GM06990 (cell line): ENCODE results near the gene AUTS2.
A peak's percentile ranks its signal among the peaks of the same experiment; 100 is the strongest.

Experiments used
- DNase-seq: peaks from one replicate; pipeline ENCODE4 v3.0.0-alpha.2; 2011; ENCODE audit not compliant: insufficient read length; ENCODE audit errors: extremely low read depth
- H3K27me3 ChIP-seq: replicated peaks from 2 replicates; pipeline ENCODE4 v1.6.0; 2011; ENCODE audit warnings: low read length; ENCODE audit not compliant: control insufficient read depth, insufficient read depth
- H3K36me3 ChIP-seq: 2 replicates; pipeline ENCODE4 v1.5.1; 2011; ENCODE audit warnings: low read length; ENCODE audit not compliant: control insufficient read depth, insufficient read depth
- H3K4me3 ChIP-seq: replicated peaks from 2 replicates; pipeline ENCODE4 v1.5.1; 2011; ENCODE audit warnings: low read depth, mild to moderate bottlenecking, control low read depth, low read length
- CTCF ChIP-seq: IDR thresholded peaks from 2 replicates; pipeline ENCODE4 v1.5.1; 2011; ENCODE audit warnings: low read length, control low read depth, mild to moderate bottlenecking, inconsistent platforms; ENCODE audit not compliant: insufficient read depth, poor library complexity, severe bottlenecking

The AUTS2 gene

GRCh38 chr7:70720191-70720873 lies 1122.1 kb downstream of the AUTS2 start:
- peak; percentile 22 for TF ChIP-seq CTCF
- 0 out of 2 replicates have a peak, but pooled peaks cover 1% of the 10 kb centered on the region for H3K36me3 ChIP-seq
- DNase-seq: no peak

GRCh38 chr7:70721500-70721899 lies 1123.2 kb downstream of the AUTS2 start:
- H3K4me3 ChIP-seq: no peak overlapping the region
- no peak for DNase-seq
- H3K36me3 ChIP-seq: 0 out of 2 replicates have a peak, but pooled peaks cover 1% of the 10 kb centered on the region
- no peak for TF ChIP-seq CTCF
- H3K27me3 ChIP-seq: no peaks in the 10 kb centered on the region

More at GRCh38 chr7:70720191-70720873, 1122.1 kb downstream of the AUTS2 start:
- no peak overlapping the region for H3K4me3 ChIP-seq
- H3K27me3 ChIP-seq: no peaks in the 10 kb centered on the region

GRCh38 chr7:70723339-70723738 lies 1125.1 kb downstream of the AUTS2 start:
- Histone ChIP-seq H3K4me3 (no peak overlapping the region), H3K36me3 (0 out of 2 replicates have a peak, but pooled peaks cover 1% of the 10 kb centered on the region), H3K27me3 (no peaks in the 10 kb centered on the region)
- no peak for DNase-seq
- no peak for TF ChIP-seq CTCF

- TF ChIP-seq CTCF: no peak
- H3K27me3 ChIP-seq: no peaks in the 10 kb centered on the region
- H3K36me3 ChIP-seq: no peaks in the 10 kb centered on the region
- no peak overlapping the region for H3K4me3 ChIP-seq
- no peak for DNase-seq
Observed at GRCh38 chr7:70725448-70725847, 1127.2 kb downstream of the AUTS2 start.

GRCh38 chr7:70726294-70726693 lies 1128.0 kb downstream of the AUTS2 start:
- Histone ChIP-seq H3K27me3 (no peaks in the 10 kb centered on the region), H3K36me3 (no peaks in the 10 kb centered on the region), H3K4me3 (peak overlapping the region; percentile 16; the same call in 1 of the 2 replicates)
- no peak for TF ChIP-seq CTCF
- no peak for DNase-seq
